Pancreas (tissue), 10 donors: Measurements from ENCODE around the gene ATP8B3. TPM values are rescaled to one million over a fixed set of nuclear protein-coding genes. Genes with fewer than 3 reads are reported as not detected.
A peak's percentile ranks its signal among the peaks of the same experiment; 100 is the strongest.

Source experiments
- ATAC-seq, 4 donors: fragments of 200-7000 bp; cut with Tn5 transposase; one replicate each; pipeline versions ENCODE4 v1.8.0 to v1.9.1; 2020; ENCODE audit warnings: mild to moderate bottlenecking in 4 of 4, moderate library complexity in 4 of 4
- DNase-seq, 6 donors: peaks; one replicate each; pipeline ENCODE4 v3.0.0-alpha.2; 2020
- FAIRE-seq: peaks from 2 replicates; lab custom pipeline; 2012; peaks lifted over from hg19 to GRCh38; lab: Jason Lieb, UNC
- H3K27ac ChIP-seq, 4 donors: fragments of 200-600 bp; sonication (generic); 1 replicate in 3 of 4; 2 replicates in 1 of 4; pipeline versions ENCODE4 v1.5.0 to v1.8.0; 2020
- H3K27me3 ChIP-seq, 4 donors: fragments of 200-600 bp; one replicate each; pipeline ENCODE4 v1.8.0; 2021
- H3K36me3 ChIP-seq, 3 donors: fragments of 200-600 bp; sonication (generic) in 1 of 3; one replicate each; pipeline versions ENCODE4 v1.5.0 to v1.8.0; 2020 to 2021
- H3K4me1 ChIP-seq, 3 donors: fragments of 200-600 bp; one replicate each; pipeline ENCODE4 v1.8.0; 2021
- H3K4me3 ChIP-seq, 4 donors: fragments of 200-600 bp; sonication (generic) in 2 of 4; one replicate each; pipeline versions ENCODE4 v1.5.0 to v1.8.0; 2020 to 2021
- H3K9me3 ChIP-seq, 4 donors: fragments of 200-600 bp; one replicate each; pipeline ENCODE4 v1.8.0; 2021
- WGBS, 2 donors: extraction: QIAGEN DNeasy Blood & Tissue Kit; methylation state at CpG; one replicate each; pipeline ENCODE4 v1.1.7; 2013; 5-methylcytosine and 5-hydroxymethylcytosine counted together
- intact Hi-C, 3 donors: fragments of 100-400 bp; cut with DNase I; formaldehyde crosslinking; loops; one replicate each; pipeline versions ENCODE4 v1.11.1 to v1.14.2; 2022
- polyA plus RNA-seq, 2 donors: library from polyadenylated mRNA; stranded (reverse); fragments of 200-250 nt; gene quantifications; one replicate each; pipeline ENCODE4 v1.2.3, GENCODE V29; 2013
- total RNA-seq, 6 donors: library from RNA; stranded (reverse); fragmentation: NEBNext Ultra II Directional in 4 of 6; extraction: Animal tissue kit (Norgen Biotek cat#: 25700) in 4 of 6; gene quantifications; one replicate each; pipeline versions ENCODE4 v1.2.1 to v1.2.4, GENCODE V29; 2021 to 2023
- TF ChIP-seq, protein P1 (sequence below), 4 donors: fragments of 200-600 bp; sonication (generic) in 3 of 4; IDR thresholded peaks; one replicate each; pipeline versions ENCODE4 v1.5.0 to v1.8.0; 2021; ENCODE audit warnings: antibody characterized with exemption in 4 of 4
- donor health status: healthy with polysubstance abuse.
- donor health status: DM: no; HTN: no; CAD: no; lungs with moderate emphysema.
- donor health status: DM: no; HTN: no; CAD: no.
- donor health status: control.
- donor health status: control.
- donor health status: Bipolar disorder and iron deficiency.
- donor health status: DM: yes; HTN: yes; CAD: no.
- donor health status: DM: no; HTN: no; CAD: no.
- donor health status: DM: no; HTN: no; CAD: no.
- donor health status: DM: yes; HTN: yes; CAD: no.

The ATP8B3 gene
- total and polyA plus RNA-seq, 8 donors = 0.32 to 1.1 (median 0.54) TPM

DNA sequence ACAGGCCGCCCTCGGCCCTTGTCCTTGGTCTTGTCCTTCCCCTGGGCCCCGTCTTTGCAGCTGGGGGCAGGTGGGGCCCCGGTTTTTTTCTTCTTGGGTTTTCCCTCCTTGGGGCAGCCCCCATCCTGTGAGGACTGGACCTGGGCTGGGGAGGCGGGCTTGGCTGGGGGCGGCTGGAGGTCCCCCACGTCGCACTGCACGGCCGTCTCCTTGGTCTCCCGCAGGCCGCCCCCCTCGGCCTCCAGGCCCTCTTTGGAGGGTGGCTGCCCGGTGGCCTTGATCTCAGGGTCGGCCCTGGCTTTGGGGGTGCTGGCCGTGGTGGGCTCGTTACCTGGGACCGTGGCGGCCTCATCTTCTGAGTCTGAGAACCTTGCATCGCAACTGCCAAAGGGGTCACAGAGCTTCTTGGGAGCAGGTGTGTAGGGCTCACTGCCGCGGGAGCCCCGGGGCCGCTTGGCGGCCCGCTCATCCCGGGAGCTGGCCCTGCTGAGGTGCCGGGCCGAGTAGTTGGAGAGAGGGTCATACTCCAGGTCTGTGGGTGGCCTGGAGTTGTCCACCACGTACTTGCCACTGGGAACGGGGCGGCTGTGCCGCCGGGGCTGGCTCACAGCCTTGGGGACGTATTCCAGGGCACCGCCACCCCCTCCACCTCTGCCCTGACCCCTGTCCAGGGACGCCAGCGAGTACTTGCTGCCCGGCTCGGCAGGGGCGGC is 15.6 kb upstream of the ATP8B3 start:
- no peak for FAIRE-seq
- no peak overlapping the region for H3K27ac ChIP-seq
- TF ChIP-seq, protein P1, sequence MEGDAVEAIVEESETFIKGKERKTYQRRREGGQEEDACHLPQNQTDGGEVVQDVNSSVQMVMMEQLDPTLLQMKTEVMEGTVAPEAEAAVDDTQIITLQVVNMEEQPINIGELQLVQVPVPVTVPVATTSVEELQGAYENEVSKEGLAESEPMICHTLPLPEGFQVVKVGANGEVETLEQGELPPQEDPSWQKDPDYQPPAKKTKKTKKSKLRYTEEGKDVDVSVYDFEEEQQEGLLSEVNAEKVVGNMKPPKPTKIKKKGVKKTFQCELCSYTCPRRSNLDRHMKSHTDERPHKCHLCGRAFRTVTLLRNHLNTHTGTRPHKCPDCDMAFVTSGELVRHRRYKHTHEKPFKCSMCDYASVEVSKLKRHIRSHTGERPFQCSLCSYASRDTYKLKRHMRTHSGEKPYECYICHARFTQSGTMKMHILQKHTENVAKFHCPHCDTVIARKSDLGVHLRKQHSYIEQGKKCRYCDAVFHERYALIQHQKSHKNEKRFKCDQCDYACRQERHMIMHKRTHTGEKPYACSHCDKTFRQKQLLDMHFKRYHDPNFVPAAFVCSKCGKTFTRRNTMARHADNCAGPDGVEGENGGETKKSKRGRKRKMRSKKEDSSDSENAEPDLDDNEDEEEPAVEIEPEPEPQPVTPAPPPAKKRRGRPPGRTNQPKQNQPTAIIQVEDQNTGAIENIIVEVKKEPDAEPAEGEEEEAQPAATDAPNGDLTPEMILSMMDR (IDR thresholded peaks at IDR 0.05) = no peak
- DNase-seq = peak in 2 of 6 donors; percentile 27 to 81
- intact Hi-C loops = no loop called here
- 89% methylated on average over 40 to 41 of the region's 41 CpGs for WGBS, 2 donors
- no peaks in the 10 kb centered on the region for H3K9me3 ChIP-seq
- H3K4me1 ChIP-seq = peaks cover 0 to 2% (median 0%) of the 10 kb centered on the region in 3 donors
- H3K36me3 ChIP-seq = peaks cover 0 to 16% (median 0%) of the 10 kb centered on the region in 3 donors
- ATAC-seq = no peak
- H3K27me3 ChIP-seq = no peaks in the 10 kb centered on the region
- no peak overlapping the region for H3K4me3 ChIP-seq

GRCh38 chr19:1826557-1827521 is 14.8 kb upstream of the ATP8B3 start:
- ATAC-seq = peak in 3 of 4 donors; percentile 16 to 34 (median 29)
- H3K4me3 ChIP-seq = no peak overlapping the region
- H3K9me3 ChIP-seq = no peaks in the 10 kb centered on the region
- no peaks in the 10 kb centered on the region for H3K27me3 ChIP-seq
- 71 to 72% methylated on average over 51 to 63 of the region's 63 CpGs for WGBS, 2 donors
- intact Hi-C loops = no loop called here
- no peak for FAIRE-seq
- DNase-seq = peak in 2 of 6 donors; percentile 41 to 72
- H3K4me1 ChIP-seq = peaks cover 0 to 2% (median 0%) of the 10 kb centered on the region in 3 donors
- peaks cover 0 to 16% (median 0%) of the 10 kb centered on the region in 3 donors for H3K36me3 ChIP-seq
- TF ChIP-seq, protein P1 (IDR thresholded peaks at IDR 0.05) = no peak
- H3K27ac ChIP-seq = no peak overlapping the region

DNA sequence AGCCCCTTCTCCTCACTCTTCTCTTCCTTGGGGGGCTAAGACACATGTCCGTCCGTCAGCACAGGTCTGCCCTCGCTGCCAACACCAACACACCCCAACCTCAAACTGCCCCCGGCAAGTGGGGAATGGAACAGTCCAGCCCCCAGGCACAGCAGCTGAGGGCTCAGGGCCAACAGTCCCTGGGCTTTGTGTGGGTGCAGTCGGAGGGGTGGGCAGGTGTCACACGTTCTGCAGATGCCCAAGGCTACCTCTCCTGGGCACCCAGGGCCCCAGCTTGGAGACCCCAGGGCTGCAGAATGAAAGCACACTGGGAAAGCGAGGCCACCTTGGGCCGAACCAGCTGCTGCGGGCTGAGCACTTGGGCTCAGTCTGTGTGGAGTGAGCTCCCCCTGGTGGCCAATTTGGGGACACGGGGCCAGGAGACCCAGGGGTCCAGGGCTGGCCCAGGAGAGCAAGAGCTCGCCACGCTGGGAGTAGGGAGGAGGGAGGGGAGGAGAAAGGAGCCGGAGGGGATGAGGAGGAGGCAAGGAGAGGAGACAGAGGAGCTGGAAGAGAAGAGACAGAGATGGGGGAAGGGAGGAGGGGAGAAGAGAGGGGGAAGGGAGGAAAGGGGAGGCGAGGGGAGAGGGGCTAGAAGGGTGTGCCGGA is 14.0 kb upstream of the ATP8B3 start:
- Histone ChIP-seq H3K4me3 (no peak overlapping the region), H3K4me1 (peaks cover 0 to 2% (median 0%) of the 10 kb centered on the region in 3 donors), H3K36me3 (peaks cover 0 to 16% (median 0%) of the 10 kb centered on the region in 3 donors), H3K27ac (no peak overlapping the region), H3K9me3 (no peaks in the 10 kb centered on the region), H3K27me3 (no peaks in the 10 kb centered on the region)
- peak; percentile 83 to 92 (median 89) for ATAC-seq
- intact Hi-C loops = no loop called here
- 26 to 29% methylated on average over 15 of the region's 15 CpGs for WGBS, 2 donors
- FAIRE-seq = no peak
- peak; percentile 57 to 91 (median 82) for DNase-seq
- TF ChIP-seq, protein P1 (IDR thresholded peaks at IDR 0.05) = peak; percentile 79 to 91 (median 86)

GRCh38 chr19:1824252-1824622 is 12.2 kb upstream of the ATP8B3 start:
- ATAC-seq = no peak
- intact Hi-C loops = no loop called here
- no peaks in the 10 kb centered on the region for H3K27me3 ChIP-seq
- no peak for FAIRE-seq
- peaks cover 3 to 28% (median 8%) of the 10 kb centered on the region in 3 donors for H3K36me3 ChIP-seq
- H3K27ac ChIP-seq = no peak overlapping the region
- H3K4me1 ChIP-seq = peaks cover 0 to 2% (median 0%) of the 10 kb centered on the region in 3 donors
- H3K4me3 ChIP-seq = no peak overlapping the region
- WGBS, 2 donors = 86 to 88% methylated on average over 14 of the region's 14 CpGs
- DNase-seq = no peak
- TF ChIP-seq, protein P1 (IDR thresholded peaks at IDR 0.05) = no peak
- H3K9me3 ChIP-seq = no peaks in the 10 kb centered on the region
